ENCODE measurements around the gene PPP1R3F.

The PPP1R3F gene

GRCh38 chrX:49242545-49243066 is 27.0 kb upstream of the PPP1R3F start:
- TF ChIP-seq, protein P1, sequence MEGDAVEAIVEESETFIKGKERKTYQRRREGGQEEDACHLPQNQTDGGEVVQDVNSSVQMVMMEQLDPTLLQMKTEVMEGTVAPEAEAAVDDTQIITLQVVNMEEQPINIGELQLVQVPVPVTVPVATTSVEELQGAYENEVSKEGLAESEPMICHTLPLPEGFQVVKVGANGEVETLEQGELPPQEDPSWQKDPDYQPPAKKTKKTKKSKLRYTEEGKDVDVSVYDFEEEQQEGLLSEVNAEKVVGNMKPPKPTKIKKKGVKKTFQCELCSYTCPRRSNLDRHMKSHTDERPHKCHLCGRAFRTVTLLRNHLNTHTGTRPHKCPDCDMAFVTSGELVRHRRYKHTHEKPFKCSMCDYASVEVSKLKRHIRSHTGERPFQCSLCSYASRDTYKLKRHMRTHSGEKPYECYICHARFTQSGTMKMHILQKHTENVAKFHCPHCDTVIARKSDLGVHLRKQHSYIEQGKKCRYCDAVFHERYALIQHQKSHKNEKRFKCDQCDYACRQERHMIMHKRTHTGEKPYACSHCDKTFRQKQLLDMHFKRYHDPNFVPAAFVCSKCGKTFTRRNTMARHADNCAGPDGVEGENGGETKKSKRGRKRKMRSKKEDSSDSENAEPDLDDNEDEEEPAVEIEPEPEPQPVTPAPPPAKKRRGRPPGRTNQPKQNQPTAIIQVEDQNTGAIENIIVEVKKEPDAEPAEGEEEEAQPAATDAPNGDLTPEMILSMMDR (IDR thresholded peaks at IDR 0.05; ENCODE audit: low read depth, low read length) = no peak
- H3K4me3 ChIP-seq (ENCODE audit: low read depth, low read length) = no peak overlapping the region

DNA sequence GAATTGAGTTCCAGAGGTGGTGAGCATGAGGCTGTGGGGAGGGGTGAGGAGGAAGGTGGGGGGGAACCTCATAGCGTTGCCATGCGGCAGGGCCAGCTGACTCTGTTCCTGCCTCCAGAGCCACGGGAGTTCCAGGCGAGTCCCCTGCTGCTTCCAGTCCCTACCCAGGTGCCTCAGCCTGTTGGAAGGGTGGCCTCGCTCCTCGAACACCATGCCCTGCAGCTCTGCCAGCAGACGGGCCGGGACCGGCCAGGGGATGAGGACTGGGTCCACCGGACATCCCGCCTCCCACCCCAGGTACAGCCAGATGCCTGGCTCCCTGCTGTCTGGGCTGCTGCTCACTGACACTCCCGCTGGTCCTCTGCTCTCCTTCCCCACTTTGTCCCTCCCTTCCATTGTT is 26.4 kb upstream of the PPP1R3F start:
- TF ChIP-seq, protein P1 (IDR thresholded peaks at IDR 0.05; ENCODE audit: low read depth, low read length) = no peak
- no peak overlapping the region for H3K4me3 ChIP-seq (ENCODE audit: low read depth, low read length)

GRCh38 chrX:49244207-49244606 is 25.4 kb upstream of the PPP1R3F start:
- TF ChIP-seq, protein P1 (IDR thresholded peaks at IDR 0.05; ENCODE audit: low read depth, low read length) = no peak
- H3K4me3 ChIP-seq (ENCODE audit: low read depth, low read length) = no peak overlapping the region

GRCh38 chrX:49246541-49246940 is 23.1 kb upstream of the PPP1R3F start:
- TF ChIP-seq, protein P1 (IDR thresholded peaks at IDR 0.05; ENCODE audit: low read depth, low read length) = no peak
- H3K4me3 ChIP-seq (ENCODE audit: low read depth, low read length) = no peak overlapping the region

- H3K4me3 ChIP-seq (ENCODE audit: low read depth, low read length) = no peak overlapping the region
- TF ChIP-seq, protein P1 (IDR thresholded peaks at IDR 0.05; ENCODE audit: low read depth, low read length) = no peak
These were observed 22.2 kb upstream of the PPP1R3F start for GRCh38 chrX:49247346-49247745.

DNA sequence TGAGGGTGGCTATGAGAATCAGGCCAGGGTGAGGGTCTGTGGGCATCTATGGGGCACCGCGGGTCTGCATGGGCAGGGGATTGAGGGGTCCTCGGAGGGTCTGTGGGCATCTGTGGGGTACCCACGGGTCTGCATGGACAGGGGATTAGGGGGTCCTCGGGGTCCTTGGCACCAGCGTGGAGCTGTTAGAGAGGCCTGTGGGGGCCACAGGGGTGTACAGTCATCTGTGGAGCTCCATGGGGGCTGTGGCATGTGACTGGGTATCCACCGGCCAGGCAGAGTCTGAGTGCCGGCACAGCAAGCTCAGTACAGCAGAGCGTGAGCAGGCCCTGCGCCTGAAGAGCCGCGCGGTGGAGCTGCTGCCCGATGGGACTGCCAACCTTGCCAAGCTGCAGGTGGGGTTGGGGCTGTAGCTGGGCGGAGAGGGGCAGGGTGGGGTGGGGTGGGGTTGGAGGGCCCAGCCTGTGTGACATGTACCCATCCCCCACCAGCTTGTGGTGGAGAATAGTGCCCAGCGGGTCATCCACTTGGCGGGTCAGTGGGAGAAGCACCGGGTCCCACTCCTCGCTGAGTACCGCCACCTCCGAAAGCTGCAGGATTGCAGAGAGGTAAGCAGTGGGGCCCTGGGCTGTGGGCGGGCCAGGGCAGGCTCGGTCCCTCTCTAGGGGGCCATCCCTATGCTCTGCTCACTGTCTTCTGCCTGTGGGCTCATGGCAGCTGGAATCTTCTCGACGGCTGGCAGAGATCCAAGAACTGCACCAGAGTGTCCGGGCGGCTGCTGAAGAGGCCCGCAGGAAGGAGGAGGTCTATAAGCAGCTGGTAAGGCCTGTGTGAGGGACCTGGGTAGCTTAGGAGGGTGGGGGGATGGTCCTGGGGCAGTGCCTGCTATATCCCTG is 21.4 kb upstream of the PPP1R3F start:
- no peak overlapping the region for H3K4me3 ChIP-seq (ENCODE audit: low read depth, low read length)
- TF ChIP-seq, protein P1 (IDR thresholded peaks at IDR 0.05; ENCODE audit: low read depth, low read length) = no peak

DNA sequence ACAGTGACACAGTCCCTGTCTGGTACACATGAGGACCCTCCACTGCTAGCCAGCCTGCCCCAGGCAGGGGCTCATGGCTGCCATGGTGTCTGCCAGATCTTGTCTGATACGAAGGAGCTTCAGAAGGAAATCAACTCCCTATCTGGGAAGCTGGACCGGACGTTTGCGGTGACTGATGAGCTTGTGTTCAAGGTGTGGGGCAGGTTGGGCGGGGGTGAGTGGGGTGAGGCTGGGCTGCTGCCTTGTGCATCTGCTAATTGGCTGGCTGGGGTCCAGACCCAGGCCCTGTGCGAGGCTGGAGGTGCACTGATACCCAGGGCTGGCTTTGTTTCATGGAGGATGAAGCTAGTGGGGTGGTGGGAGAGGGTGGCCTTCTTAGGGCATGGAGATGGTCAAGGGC is 20.5 kb upstream of the PPP1R3F start:
- H3K4me3 ChIP-seq (ENCODE audit: low read depth, low read length) = no peak overlapping the region
- TF ChIP-seq, protein P1 (IDR thresholded peaks at IDR 0.05; ENCODE audit: low read depth, low read length) = no peak
